ENCODE measurements around the gene LRRN4CL. TPM values are rescaled to one million over a fixed set of nuclear protein-coding genes. Genes with fewer than 3 reads are reported as not detected.

The LRRN4CL gene
- total and polyA plus RNA-seq, 9 of the 15 experiments (the other 6 are each of a cell fraction or from before 2014, with no cell fraction given) = 0.03 to 0.11 (median 0.05) TPM; not detected in 4

DNA sequence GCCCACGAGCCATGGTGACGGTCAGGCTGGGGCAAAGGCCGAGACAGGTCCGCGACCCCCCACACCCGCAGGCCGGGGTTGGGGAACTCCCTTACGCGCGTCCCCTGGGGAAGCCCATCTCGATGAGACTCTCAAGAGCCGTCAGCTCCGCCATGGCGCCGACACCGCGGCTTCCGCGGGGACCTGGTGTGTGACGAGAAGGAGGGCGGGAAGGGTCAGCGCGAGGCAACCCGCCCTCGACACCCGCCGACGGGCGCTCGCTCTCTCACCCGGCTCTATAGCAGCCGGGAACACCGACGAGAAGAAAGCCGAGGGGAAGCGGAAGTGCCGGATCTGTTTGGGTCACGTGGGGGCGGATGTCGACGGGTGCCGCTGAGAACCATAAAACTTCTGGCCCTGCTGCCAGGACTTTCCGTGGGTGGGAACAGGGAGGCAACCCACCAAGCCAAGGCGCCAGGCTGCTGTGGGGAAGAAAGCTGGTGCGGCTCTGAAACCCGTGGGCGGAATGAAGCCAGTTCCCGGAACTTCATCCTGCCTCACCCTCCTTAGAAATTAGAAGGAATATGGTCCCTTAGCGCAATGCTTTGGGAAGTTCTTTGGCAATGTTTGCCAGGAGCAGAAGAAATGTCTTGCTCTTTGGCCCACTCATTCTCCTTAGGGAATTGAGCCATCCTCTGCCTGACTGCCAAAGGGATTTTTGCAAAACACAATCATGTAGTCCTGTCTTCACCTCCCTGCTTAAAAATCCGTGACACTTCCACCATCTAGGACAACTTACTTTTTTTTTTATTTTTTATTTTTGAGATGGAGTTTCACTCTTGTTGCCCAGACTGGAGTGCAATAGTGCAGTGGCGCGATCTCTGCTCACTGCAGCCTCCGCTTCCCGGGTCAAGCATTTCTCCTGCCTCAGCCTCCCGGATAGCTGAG is 10.3 kb downstream of the LRRN4CL start, which contains the start of gene UBXN1:
TSS of gene UBXN1 (minus strand) at position 304 of the 927 bp plus-strand sequence. CDS start at position 154, 150 bp downstream.
- WGBS (ENCODE audit: insufficient coverage, low coverage, missing lambda C conversion rate) = 7% methylated on average over 55 of the region's 55 CpGs
- H3K27me3 ChIP-seq (ENCODE audit: control insufficient read depth in 2 of 2, insufficient read depth in 2 of 2, low read length in 2 of 2) = no peaks in the 10 kb centered on the region
- in situ Hi-C loops (cut with MboI) = no loop called here
- H3K4me2 ChIP-seq (ENCODE audit: insufficient read depth, low read length) = peak within 1 kb of the TSS; percentile 83
- ATAC-seq (peak; percentile 85), FAIRE-seq (peak; percentile 82), DNase-seq (ENCODE audit: extremely low read depth in 1 of 4, low spot score in 3 of 4) (peak; percentile 86 to 94 (median 88))
- peak within 1 kb of the TSS; percentile 80 for H3K27ac ChIP-seq (ENCODE audit: extremely low read depth, low read depth, low read length)
- H2AFZ ChIP-seq (ENCODE audit: low read depth, low read length) = peak within 1 kb of the TSS; percentile 99
- POLR2A ChIA-PET = interaction anchor here (0.6 to 2.9 kb wide), 9 partner anchors 11 to 162 kb away, joined by 3 to 27 read pairs (median 3); partner anchors contain the start of genes BSCL2, C11orf98, CSKMT and EEF1G
- no peaks in the 10 kb centered on the region for H3K9me1 ChIP-seq (ENCODE audit: control insufficient read depth, insufficient read depth, low read length)
- intact Hi-C loops (cut with micrococcal nuclease) = no loop called here
- CTCF ChIA-PET (ENCODE audit: low intra/inter-chr PET ratio) = no interaction called here
- H3K79me2 ChIP-seq (ENCODE audit: control insufficient read depth, insufficient read depth, low read length) = peaks cover 39% of the 10 kb centered on the region
- H4K20me1 ChIP-seq (replicated peaks; ENCODE audit: control insufficient read depth, insufficient read depth, low read length) = no peaks in the 10 kb centered on the region
- H3K36me3 ChIP-seq (ENCODE audit: control insufficient read depth, insufficient read depth, low read length) = peaks cover 37% of the 10 kb centered on the region
- TSS peak; percentile 54 for BruUV-seq (replicated peaks)
- H3K9me3 ChIP-seq (replicated peaks; ENCODE audit: control insufficient read depth, insufficient read depth, low read depth, low read length) = no peaks in the 10 kb centered on the region
- peaks cover 25 to 43% of the 10 kb centered on the region in 2 experiments; a peak in 4 of 5 replicates for H3K4me1 ChIP-seq (replicated peaks in 1 of 2; ENCODE audit: control insufficient read depth in 2 of 2, insufficient read depth in 2 of 2, low read length in 2 of 2)
- peak within 1 kb of the TSS; percentile 81 for H3K4me3 ChIP-seq
- peak within 1 kb of the TSS; percentile 85 to 99 for H3K9ac ChIP-seq (ENCODE audit: insufficient read depth in 1 of 2, low read depth in 2 of 2, low read length in 2 of 2)
- TF ChIP-seq HDAC3 (IDR thresholded peaks at IDR 0.05; ENCODE audit: borderline replicate concordance, partially characterized antibody) (no peak), KAT8 (IDR thresholded peaks at IDR 0.05; ENCODE audit: low read depth) (no peak), ZKSCAN8 (CRISPR knock-in tag; IDR thresholded peaks at IDR 0.05) (no peak), CBFA2T2 (conservative IDR thresholded peaks at IDR 0.05) (peak; percentile 82), MTA2 (IDR thresholded peaks at IDR 0.05; ENCODE audit: low read depth) (no peak), RFX7 (CRISPR knock-in tag; IDR thresholded peaks at IDR 0.05) (no peak), HCFC1 (IDR thresholded peaks at IDR 0.05; ENCODE audit: low read depth, low read length) (peak; percentile 76), ZNF785 (CRISPR knock-in tag; IDR thresholded peaks at IDR 0.05) (no peak), ZNF224 (CRISPR knock-in tag; IDR thresholded peaks at IDR 0.05) (no peak), TGIF2 (CRISPR knock-in tag; IDR thresholded peaks at IDR 0.05) (no peak), ZBTB7A (IDR thresholded peaks at IDR 0.05; ENCODE audit: borderline replicate concordance, control insufficient read depth, low read depth, low read length) (peak; percentile 29; the same call in 1 of the 2 replicates), FOXM1 (IDR thresholded peaks at IDR 0.05; ENCODE audit: low read depth) (no peak), FOXM1 (CRISPR knock-in tag; IDR thresholded peaks at IDR 0.05; ENCODE audit: low read depth) (no peak), RNF2 (IDR thresholded peaks at IDR 0.05) (no peak; the same call in 1 of the 2 replicates), ZNF561 (CRISPR knock-in tag; conservative IDR thresholded peaks at IDR 0.05) (no peak), RFX5 (IDR thresholded peaks at IDR 0.05; ENCODE audit: low read depth, low read length) (no peak), LEF1 (IDR thresholded peaks at IDR 0.05) (no peak), ZNF445 (CRISPR knock-in tag; IDR thresholded peaks at IDR 0.05; ENCODE audit: low read depth) (no peak), SMARCB1 (IDR thresholded peaks at IDR 0.05; ENCODE audit: insufficient read length, low read depth) (no peak), ZNF436 (CRISPR knock-in tag; IDR thresholded peaks at IDR 0.05) (no peak), SRSF1 (IDR thresholded peaks at IDR 0.05; ENCODE audit: low read depth, low read length) (no peak)
- TF ChIP-seq, protein P1, sequence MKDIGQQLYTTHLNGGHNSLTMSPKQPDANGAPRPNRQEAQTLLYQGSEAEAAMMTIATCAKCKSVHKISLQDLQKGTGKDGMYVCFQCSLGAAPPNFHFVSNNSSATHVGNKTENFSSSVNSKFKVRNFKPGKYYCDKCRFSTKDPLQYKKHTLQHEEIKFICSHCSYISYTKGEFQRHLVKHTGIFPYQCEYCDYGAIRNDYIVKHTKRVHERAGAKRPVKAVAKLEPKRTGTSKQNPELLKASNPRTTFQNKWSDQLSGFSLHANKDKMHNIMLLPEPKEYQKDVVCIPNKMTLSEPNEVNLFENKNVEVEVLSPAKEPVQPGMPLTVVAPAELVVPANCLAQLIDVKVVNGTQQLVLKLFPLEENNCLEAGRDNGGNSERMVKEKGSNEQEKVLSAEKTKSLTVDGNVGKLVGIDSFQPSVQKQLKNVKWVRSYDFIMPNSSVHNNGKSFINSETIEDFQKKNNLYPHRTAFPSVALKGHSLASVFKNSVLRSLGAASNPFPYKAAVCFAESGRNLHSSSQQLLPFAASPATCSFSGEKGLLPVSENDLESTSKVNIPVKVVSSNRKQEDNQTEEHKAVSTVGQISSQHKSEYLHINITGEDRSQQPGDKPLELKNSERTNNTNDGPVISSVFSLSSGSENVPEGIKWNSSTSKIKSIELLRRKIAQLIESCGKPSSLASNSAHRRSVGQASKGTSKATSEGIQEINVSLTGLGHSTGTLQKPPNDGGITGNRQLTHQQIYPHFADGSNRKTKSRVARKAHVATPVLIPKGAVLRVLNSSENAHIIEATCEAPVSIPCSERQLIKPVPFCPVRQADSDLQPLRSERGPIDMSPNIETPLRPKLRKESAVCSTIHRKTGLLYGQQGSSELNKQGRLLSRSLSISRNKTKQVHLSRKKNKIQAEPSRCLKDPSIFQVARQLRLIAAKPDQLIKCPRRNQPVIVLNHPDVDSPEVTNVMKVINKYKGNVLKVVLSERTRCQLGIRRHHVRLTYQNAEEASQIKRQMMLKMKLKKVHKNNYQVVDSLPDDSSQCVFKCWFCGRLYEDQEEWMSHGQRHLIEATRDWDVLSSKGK (CRISPR knock-in tag; IDR thresholded peaks at IDR 0.05) = no peak

Data from K562 (cell line).